Fibroblast of mammary gland (primary cell): ENCODE data around the gene BNIPL.

Source experiments
- DNase-seq: peaks from one replicate; pipeline ENCODE4 v3.0.0-alpha.2; 2010; ENCODE audit warnings: low read depth
- H3K4me3 ChIP-seq: 2 replicates; pipeline ENCODE4 v1.5.1; 2011; ENCODE audit warnings: low read depth, mild to moderate bottlenecking, low read length, moderate library complexity; ENCODE audit not compliant: control insufficient read depth
- TF ChIP-seq, protein P1 (sequence below): conservative IDR thresholded peaks from 2 replicates; pipeline ENCODE4 v1.5.1; 2011; ENCODE audit warnings: low read depth, low read length, inconsistent platforms; ENCODE audit not compliant: control insufficient read depth, insufficient read depth

The BNIPL gene

DNA sequence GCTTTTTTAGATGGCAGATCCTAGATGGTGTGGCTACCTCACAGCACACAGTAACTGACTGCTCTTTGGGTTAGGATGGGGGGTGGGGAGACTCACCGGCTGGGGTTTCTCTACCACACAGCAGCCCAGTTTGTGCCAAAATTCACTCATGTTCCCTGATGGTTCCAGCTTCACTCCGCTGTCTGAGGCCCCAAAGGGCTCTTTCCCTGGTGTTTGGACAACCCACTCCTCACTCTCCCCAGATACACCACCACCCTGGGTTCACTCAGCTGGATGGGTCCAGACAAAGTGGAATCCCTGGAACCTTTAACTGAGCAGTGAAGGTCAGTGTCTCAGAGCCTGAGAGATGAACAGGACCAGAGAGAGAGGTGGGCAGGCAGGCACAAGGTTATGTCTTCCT, 19.2 kb downstream of the BNIPL start:
- TF ChIP-seq, protein P1, sequence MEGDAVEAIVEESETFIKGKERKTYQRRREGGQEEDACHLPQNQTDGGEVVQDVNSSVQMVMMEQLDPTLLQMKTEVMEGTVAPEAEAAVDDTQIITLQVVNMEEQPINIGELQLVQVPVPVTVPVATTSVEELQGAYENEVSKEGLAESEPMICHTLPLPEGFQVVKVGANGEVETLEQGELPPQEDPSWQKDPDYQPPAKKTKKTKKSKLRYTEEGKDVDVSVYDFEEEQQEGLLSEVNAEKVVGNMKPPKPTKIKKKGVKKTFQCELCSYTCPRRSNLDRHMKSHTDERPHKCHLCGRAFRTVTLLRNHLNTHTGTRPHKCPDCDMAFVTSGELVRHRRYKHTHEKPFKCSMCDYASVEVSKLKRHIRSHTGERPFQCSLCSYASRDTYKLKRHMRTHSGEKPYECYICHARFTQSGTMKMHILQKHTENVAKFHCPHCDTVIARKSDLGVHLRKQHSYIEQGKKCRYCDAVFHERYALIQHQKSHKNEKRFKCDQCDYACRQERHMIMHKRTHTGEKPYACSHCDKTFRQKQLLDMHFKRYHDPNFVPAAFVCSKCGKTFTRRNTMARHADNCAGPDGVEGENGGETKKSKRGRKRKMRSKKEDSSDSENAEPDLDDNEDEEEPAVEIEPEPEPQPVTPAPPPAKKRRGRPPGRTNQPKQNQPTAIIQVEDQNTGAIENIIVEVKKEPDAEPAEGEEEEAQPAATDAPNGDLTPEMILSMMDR = no peak
- no peak for DNase-seq
- no peak overlapping the region for H3K4me3 ChIP-seq

DNA sequence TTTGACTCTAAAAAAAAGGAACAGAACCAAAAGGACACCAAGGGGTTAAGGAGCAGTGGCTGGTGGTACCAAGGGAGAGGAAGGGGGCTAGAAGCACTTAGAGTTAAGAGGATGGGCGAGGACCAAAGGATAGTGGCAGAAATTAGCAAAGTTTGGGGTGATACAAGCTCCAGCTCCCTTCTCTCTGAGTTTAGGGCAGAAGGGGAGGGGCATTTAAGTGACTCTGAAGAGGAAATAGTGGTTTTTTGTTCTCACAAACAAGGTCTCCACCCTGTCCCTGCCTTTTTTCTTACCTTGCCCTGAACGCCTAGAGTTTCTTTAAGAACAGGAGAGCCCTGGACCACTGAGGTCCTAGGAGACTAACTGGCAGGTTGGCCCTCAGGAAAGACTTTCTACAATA, 19.8 kb downstream of the BNIPL start:
- no peak overlapping the region for H3K4me3 ChIP-seq
- TF ChIP-seq, protein P1 = no peak
- DNase-seq = no peak

DNA sequence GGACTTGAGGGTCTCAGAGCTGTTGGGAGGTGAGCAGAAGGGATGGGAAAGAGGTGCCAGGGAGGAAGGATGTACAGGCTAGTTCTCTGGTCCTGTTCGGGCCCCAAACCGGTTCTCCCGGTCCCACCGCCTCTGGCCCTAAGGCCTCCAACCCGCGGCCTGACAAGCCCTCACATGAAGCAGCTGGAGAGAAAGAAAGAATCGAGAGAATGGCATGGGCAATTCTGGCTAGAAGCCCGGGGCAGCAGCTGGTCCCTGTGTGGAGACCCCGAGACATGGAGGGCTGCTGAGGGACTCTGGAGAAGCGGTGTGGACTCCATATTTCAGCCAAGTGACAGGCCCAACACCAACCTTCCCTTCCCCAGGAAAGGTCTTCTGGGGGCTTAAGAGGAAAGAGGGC, 22.3 kb downstream of the BNIPL start:
- TF ChIP-seq, protein P1 = no peak
- no peak for DNase-seq
- H3K4me3 ChIP-seq = peak overlapping the region; percentile 97

DNA sequence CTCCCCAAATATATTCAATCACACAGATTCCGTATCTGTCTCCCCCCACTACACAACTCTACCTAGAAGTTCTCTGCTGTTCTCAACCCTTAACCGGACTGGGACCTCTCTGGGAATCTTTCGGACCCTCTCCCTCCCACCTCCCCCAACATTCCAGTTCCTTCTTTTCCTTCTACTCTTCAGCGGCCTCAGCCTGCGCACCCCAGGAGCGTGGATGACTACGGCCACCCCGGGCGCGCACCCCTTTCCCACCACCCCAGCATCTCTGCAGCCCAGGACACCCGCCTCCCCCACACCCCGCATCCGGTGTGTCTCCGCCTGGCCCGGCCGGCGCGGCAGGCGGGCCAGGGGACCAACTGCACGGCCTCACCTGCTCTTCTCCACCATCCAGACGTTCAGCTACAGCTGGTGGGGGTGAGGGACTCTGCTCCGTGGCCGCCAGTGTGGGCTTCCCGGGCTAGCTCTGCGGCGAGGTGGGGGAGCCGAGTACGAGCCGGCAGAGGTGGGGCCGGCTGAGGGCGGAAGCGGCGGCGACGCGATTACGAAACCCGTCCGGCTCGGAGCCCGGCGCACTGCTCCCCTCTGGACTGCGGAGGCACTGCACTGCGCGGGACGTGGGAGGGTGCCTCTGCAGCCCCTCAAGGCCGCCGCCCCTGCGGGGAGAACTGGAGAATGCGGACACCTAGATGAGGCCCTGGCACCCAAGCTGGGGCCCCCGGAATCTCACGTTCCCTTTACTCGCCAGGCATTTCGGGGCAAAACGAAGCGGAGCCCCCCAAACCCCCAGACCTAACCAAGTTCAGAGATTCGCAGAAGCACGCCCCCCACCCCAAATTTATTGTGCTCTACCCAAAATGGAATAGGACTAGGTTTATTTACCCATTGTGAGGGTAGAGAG, 23.0 kb downstream of the BNIPL start, which contains the start of gene CDC42SE1:
Gene CDC42SE1 (minus strand): TSS at position 514 of the 898 bp plus-strand sequence. CDS start 3,892 bp downstream, outside the sequence.
- DNase-seq = peak; percentile 73
- H3K4me3 ChIP-seq = peak within 1 kb of the TSS; percentile 97
- TF ChIP-seq, protein P1 = peak; percentile 54

DNA sequence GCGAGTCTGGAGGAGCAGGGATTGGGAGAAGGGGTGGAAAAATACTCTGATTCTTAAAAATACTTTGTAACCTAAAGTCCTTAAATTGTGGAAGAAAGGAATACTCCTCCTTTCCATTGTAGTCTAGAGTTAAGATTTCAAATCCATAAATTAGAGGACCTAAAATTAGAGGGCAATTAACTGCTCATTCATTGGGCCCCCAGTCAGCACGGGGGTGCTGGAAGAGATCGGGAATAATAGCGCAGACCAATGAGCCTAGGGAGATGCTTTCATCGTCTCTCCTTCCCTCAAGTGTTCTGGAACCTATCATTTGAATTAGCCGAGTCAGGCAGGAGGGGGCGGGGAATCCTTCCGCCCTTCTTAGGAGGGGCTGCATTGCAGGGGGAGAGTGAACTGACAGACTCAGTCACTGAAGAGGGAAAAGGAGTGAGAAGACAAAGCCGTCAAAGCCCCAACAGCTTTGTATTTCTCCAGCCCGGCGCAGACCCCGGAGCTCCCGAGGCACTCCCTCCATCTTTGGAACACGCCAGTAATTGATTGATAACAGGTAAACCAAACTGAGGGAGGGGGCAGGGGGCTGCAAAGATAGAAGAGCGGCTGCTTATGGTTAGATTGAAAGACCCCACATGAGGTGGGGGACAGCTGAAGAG, 23.7 kb downstream of the BNIPL start, which contains the start of gene MLLT11:
Gene MLLT11 (plus strand): TSS at position 391 of the 650 bp plus-strand sequence. CDS start 6,828 bp downstream, outside the sequence.
- TF ChIP-seq, protein P1 = no peak
- peak; percentile 70 for DNase-seq
- H3K4me3 ChIP-seq = peak within 1 kb of the TSS; percentile 97

DNA sequence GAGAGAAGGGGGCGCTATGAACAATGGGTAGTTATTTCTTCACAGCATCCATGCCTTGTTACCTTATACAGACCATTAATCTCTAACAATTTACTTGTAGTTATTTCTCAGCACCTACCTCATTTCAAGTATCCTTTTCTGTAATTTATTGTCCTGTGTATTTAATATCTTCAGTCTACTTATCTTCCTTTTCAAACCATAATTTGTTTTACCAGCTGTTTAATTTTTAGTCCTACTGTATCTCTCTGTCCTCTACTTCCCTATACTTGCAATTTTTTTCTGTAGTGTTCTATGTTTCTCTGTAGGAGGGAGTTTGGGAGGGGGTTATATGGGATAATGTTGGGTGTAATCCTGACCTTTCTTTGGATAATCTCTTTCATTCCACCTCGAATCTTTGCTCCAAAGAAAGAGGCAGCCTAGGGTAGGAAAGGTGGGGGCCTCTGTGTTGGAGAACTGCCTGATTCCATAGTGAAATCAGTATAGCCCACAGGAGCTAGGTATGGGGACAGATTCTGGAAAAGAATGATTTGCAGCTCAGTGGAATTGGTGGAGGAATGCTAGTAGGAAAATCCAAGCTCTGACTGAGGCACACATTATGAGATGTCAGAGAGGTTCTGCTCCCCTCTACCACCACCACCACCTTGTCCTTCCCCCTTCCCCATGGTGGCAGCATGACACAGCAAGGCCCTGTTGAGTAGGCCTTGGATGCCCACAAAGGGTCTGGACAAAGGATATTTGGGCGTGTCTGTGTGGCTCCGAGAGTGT, 24.5 kb downstream of the BNIPL start:
- no peak for DNase-seq
- H3K4me3 ChIP-seq = peak overlapping the region; percentile 97
- TF ChIP-seq, protein P1 = no peak
